Measurements from ENCODE around the gene ATP8A2. TPM values are rescaled to one million over a fixed set of nuclear protein-coding genes. Genes with fewer than 3 reads are reported as not detected.

ATP8A2 gene
- polyA plus RNA-seq, 3 donors, result not detected

GRCh38 chr13:25920931-25921330 is 549.2 kb downstream of the ATP8A2 start:
- intact Hi-C loops (cut with micrococcal nuclease), result no loop called here
- Histone ChIP-seq H4K20me1 (ENCODE audit: insufficient read depth, low read length) (no peaks in the 10 kb centered on the region), H3K9me3 (replicated peaks in 1 of 2; ENCODE audit: control insufficient read depth in 1 of 2, insufficient read depth in 1 of 2, low read length in 2 of 2) (no peaks in the 10 kb centered on the region), H2AFZ (ENCODE audit: insufficient read depth, low read depth, low read length, poor library complexity, severe bottlenecking) (no peak overlapping the region), H3K4me2 (replicated peaks; ENCODE audit: extremely low read depth, low read length, poor library complexity, severe bottlenecking) (no peak overlapping the region), H3K4me3 (replicated peaks in 1 of 3; ENCODE audit: low read depth in 2 of 3, low read length in 3 of 3) (no peak overlapping the region), H3K36me3 (replicated peaks in 1 of 2; ENCODE audit: control insufficient read depth in 1 of 2, insufficient read depth in 2 of 2, low read length in 2 of 2) (no peaks in the 10 kb centered on the region), H3K9ac (ENCODE audit: insufficient read depth, low read length, poor library complexity, severe bottlenecking) (no peak overlapping the region), H3K79me2 (ENCODE audit: insufficient read depth, low read length) (no peaks in the 10 kb centered on the region), H3K27me3 (ENCODE audit: control insufficient read depth in 2 of 2, insufficient read depth in 2 of 2, low read length in 2 of 2) (no peaks in the 10 kb centered on the region), H3K27ac (ENCODE audit: low read depth in 1 of 2, low read length in 2 of 2) (no peak overlapping the region), H3K4me1 (ENCODE audit: control insufficient read depth in 1 of 2, insufficient read depth in 2 of 2, low read length in 2 of 2) (no peaks in the 10 kb centered on the region)
- H3K4me3 Mint-ChIP-seq, result no peak overlapping the region
- H3K4me1 Mint-ChIP-seq, result no peaks in the 10 kb centered on the region
- no peak for DNase-seq
- no peak for TF ChIP-seq CTCF (IDR thresholded peaks at IDR 0.05)
- no peaks in the 10 kb centered on the region for H3K36me3 Mint-ChIP-seq
- H3K27ac Mint-ChIP-seq, result no peak overlapping the region
- peaks cover 0 to 8% (median 2%) of the 10 kb centered on the region in 3 donors for H3K27me3 Mint-ChIP-seq (ENCODE audit: low read depth in 3 of 3)
- 60% methylated on average over 1 of the region's 4 CpGs for WGBS (ENCODE audit: insufficient coverage)
- H3K9me3 Mint-ChIP-seq, result peaks cover 0 to 4% (median 0%) of the 10 kb centered on the region in 7 donors

GRCh38 chr13:25922376-25922775 is 550.6 kb downstream of the ATP8A2 start:
- H2AFZ ChIP-seq (ENCODE audit: insufficient read depth, low read depth, low read length, poor library complexity, severe bottlenecking), result no peak overlapping the region
- no peaks in the 10 kb centered on the region for H3K79me2 ChIP-seq (ENCODE audit: insufficient read depth, low read length)
- Mint-ChIP-seq H3K27me3 (ENCODE audit: low read depth in 3 of 3) (peaks cover 0 to 5% (median 2%) of the 10 kb centered on the region in 3 donors), H3K27ac (no peak overlapping the region), H3K36me3 (no peaks in the 10 kb centered on the region), H3K9me3 (peaks cover 0 to 3% (median 0%) of the 10 kb centered on the region in 7 donors), H3K4me1 (no peaks in the 10 kb centered on the region), H3K4me3 (no peak overlapping the region)
- TF ChIP-seq CTCF (IDR thresholded peaks at IDR 0.05), result no peak
- no peaks in the 10 kb centered on the region for H4K20me1 ChIP-seq (ENCODE audit: insufficient read depth, low read length)
- no peaks in the 10 kb centered on the region for H3K4me1 ChIP-seq (ENCODE audit: control insufficient read depth in 1 of 2, insufficient read depth in 2 of 2, low read length in 2 of 2)
- no peak overlapping the region for H3K27ac ChIP-seq (ENCODE audit: low read depth in 1 of 2, low read length in 2 of 2)
- DNase-seq, result no peak
- H3K4me3 ChIP-seq (replicated peaks in 1 of 3; ENCODE audit: low read depth in 2 of 3, low read length in 3 of 3), result no peak overlapping the region
- no peaks in the 10 kb centered on the region for H3K36me3 ChIP-seq (replicated peaks in 1 of 2; ENCODE audit: control insufficient read depth in 1 of 2, insufficient read depth in 2 of 2, low read length in 2 of 2)
- H3K9me3 ChIP-seq (replicated peaks in 1 of 2; ENCODE audit: control insufficient read depth in 1 of 2, insufficient read depth in 1 of 2, low read length in 2 of 2), result no peaks in the 10 kb centered on the region
- no peak overlapping the region for H3K4me2 ChIP-seq (replicated peaks; ENCODE audit: extremely low read depth, low read length, poor library complexity, severe bottlenecking)
- no peaks in the 10 kb centered on the region for H3K27me3 ChIP-seq (ENCODE audit: control insufficient read depth in 2 of 2, insufficient read depth in 2 of 2, low read length in 2 of 2)
- intact Hi-C loops (cut with micrococcal nuclease), result no loop called here
- WGBS (ENCODE audit: insufficient coverage), result 63% methylated on average over 3 of the region's 9 CpGs
- no peak overlapping the region for H3K9ac ChIP-seq (ENCODE audit: insufficient read depth, low read length, poor library complexity, severe bottlenecking)

Data from CD14-positive monocyte (primary cell).